NCI-H1417 treated with DMSO at 0.1 percent for 48 hours (cell line): ENCODE results near the gene P4HA2.

ENCODE experiments used
- DNase-seq: peaks from one replicate; lab custom pipeline; 2025; lab: John Stamatoyannopoulos, UW

Gene P4HA2

GRCh38 chr5:132227485-132228240 lies at the start of gene P4HA2:
P4HA2 (minus strand) TSS chr5:132227853; CDS start chr5:132218626, 9,227 bp downstream.
- DNase-seq, result no peak

DNA sequence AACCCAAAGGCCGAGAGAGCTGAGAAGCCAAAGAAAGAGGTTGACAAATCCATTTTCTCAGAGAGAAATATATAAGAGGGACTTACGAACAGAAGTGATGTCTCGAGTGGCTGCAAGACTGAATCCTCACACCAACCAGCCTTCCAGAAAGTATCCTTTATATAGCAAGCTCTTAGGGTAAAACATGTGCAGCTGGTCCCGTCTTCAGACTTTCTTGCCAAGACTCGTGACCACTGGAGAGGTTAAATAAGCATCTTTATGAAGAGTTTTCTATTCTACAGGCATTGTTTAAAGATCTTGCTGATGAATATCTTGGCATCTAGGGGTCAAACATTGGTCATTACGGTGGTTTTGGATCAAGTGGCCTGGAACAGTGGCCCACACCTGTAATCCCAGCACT lies 49.6 kb upstream of the P4HA2 start:
- no peak for DNase-seq

DNA sequence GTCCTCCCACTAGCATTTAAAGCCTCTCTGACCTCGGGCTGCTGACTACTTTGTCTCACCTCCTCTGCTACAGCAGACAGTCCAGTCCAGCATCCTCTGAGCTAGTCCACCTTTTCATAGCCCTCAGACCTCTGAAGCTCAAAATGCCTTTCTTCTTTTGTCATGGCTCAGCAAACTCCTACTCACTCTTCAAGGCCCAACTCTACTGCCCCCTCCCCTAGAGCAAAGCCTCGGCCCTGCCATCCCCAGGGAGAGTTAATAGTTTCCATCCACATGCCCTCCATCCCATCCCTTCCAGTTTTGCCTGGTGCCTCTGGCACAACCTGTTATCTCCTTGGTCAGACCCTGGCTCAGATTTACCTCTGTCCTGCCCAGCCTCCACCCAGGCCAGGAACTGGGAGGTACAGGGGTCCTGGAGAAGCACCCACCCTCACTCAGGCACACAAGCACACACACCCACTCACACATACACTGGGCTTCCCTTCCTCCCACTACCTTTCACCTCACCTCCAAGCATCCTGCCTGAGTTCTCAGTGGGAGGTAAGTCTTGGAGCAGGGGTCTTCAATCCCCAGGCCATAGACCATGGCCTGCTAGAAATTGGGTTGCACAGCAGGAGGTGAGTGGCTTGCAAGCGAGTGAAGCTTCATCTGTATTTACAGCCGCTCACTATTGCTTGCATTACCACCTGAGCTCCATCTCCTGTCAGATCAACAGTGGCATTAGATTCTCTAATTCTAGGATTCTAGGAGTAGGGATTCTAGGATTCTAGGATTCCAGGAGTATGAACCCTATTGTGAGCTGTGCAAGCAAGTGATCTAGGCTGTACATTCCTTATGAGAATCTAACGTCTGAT lies 47.9 kb upstream of the P4HA2 start:
- DNase-seq, result no peak

- no peak for DNase-seq
These were observed 46.6 kb upstream of the P4HA2 start for GRCh38 chr5:132274050-132274792.

- no peak for DNase-seq
These were observed 46.0 kb upstream of the P4HA2 start for GRCh38 chr5:132273631-132274030.

- no peak for DNase-seq
These were observed 44.9 kb upstream of the P4HA2 start for GRCh38 chr5:132272311-132273210.

GRCh38 chr5:132271251-132272246 lies 43.9 kb upstream of the P4HA2 start:
- no peak for DNase-seq

- no peak for DNase-seq
These were observed 43.1 kb upstream of the P4HA2 start for GRCh38 chr5:132270706-132271105.

DNA sequence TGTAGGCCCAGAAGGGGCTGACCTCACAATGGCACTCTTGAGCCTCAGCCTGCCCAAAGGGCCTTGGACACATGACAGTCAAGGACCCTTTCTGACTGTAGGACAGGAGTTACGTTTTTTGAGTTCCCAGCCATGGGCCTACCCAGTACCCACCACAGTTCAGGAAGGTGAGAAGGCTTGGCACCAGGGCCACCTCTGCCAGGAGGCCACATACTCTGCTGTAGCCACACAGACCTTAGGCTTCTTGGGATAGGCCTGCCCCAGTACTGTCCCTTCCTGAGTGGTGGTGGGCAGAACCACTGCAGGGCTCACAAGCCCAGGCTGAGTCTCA lies 42.6 kb upstream of the P4HA2 start:
- DNase-seq, result no peak

- DNase-seq, result no peak
These were observed 42.1 kb upstream of the P4HA2 start for GRCh38 chr5:132269635-132270334.

DNA sequence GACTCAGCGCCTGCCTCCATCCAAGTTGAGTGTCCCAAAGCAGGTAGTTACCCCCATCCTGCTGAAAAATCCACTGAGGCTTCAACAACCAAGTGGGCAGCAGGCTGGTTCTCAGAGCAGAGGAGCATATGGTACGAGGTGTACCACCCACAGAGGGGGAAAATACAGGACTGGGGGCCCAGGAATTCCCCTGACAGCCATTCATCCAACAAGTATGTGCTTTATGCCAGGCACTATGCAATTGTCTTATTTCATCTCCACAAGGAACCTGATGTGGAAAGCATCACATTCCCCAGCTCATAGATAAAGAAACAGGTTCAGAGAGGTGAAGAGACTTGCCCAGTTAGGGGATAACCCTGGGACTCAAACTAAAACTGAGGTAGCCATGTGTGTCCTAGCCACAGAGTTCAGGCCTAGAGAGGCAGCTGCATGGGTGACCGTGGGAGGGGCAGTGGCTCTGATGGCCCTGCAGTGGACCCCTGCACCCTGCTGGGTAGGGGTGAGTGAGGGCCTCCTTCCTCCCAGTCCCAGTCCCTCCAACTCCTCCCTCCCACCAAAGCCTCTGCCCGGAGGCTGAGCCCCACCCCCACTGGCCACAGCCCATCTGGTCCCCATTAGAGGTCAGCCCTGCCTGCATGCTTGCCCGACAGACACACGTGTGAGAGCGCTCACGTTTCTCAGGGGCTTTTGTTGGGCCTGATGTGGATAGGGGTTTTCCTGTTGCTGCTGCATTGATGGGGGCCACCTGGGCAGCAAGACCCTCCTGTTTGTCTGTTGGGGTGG lies 41.3 kb upstream of the P4HA2 start:
- DNase-seq, result no peak

DNA sequence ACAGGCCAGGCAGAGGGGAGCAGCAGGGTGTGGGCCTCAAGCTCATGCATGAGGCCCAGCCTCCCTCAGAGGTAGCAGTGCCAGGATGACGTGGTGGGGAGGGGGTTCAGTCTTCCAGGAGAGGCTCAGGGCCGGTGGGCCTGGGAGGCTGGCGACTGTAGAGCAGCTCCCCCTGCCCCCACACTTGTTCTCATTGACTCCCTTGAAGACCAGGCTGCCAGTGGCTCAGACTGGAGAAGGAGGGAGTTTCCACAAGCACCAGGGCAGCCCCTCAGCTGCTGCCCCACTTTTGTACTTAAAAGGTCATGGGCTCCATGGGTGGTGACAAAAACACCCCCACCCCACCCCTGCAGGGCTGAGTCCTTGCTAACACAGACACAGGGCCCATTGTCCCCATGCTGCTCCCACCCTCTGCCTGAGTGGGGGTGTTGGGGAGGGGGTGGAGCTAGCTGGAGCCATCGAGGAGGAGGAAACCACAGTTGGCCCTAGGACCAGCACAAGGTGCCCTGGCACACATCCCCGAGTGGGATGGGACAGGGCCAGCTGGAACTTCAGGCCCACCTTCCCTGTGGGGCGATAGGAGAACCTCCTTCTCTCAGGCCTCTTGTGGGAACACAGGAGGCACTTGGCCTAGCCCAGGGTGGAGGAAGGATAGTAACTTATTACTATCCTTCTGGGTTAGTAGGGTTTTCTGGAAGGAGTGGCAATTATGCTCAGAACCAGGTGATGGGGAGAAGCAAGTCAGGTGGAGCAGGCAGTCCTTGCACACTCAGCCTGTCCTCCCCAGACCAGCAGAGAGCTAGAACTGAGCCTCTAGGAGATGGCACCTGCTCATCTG lies 40.5 kb upstream of the P4HA2 start:
- DNase-seq, result no peak

DNA sequence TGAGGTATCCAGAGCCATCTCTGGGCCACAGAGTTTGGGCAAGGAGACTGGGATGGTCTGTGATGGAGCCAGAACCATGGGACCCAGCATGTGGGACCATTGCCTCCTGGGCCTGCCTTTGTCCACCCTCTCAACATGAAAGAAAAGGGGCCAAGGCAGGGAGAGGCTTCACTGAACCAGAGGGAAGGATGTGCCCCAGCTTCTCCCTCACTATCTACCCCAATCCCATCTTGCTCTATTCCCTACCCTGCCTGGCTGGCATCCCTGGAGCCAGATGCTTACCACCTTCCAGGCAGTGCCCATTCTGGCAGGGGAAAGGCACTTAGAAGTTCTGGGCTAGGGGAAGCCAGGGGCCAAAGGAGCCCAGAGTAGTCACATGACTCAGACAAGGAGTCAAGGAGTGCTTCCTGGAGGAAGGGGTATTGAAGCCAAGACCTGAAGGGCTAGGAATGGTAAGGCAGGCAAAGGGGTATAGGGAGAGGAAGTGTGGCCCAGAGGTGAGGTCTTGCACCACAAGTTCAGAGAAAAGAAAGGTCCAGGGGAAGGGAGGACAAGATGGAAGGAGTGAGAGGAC lies 39.6 kb upstream of the P4HA2 start:
- DNase-seq, result no peak

GRCh38 chr5:132266836-132267160 lies 39.1 kb upstream of the P4HA2 start:
- no peak for DNase-seq

DNA sequence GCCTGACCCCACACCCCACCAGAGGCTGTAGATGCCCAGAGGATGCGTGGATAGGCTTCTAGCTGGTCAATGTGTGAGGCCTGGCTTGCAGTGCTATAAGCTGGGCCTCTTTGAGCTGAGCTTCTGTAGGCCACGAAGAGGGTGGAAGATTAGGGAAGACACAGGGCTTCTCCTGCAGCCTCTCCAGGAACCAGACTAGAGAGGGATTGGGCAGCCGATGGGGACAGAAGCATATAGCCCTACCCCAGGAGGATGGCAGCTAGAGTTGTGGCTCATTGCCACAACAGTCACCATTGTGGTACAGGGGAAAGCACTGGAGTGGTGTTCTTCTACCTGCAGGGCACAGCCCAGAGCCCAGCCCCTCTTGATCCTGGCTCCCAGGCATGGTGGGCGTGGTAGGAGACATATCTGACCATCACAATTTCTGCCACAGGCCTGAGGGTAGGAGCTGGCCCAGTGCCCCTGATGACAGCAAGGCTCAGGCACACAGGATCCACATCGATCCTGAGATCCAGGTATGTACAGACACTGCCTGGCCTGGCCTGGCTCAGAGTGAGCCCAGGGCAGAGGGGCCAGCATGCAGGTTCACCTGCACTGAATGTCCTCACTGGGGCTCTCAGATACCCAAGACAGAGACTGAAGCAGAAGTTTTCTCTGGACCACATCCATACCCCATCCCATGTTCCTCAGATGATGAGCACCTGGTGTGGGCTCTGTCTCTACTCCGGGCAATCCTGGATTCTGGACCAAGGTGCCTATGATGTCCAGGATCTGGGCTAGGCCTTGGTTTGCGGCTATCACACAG lies 38.6 kb upstream of the P4HA2 start:
- DNase-seq, result no peak

DNA sequence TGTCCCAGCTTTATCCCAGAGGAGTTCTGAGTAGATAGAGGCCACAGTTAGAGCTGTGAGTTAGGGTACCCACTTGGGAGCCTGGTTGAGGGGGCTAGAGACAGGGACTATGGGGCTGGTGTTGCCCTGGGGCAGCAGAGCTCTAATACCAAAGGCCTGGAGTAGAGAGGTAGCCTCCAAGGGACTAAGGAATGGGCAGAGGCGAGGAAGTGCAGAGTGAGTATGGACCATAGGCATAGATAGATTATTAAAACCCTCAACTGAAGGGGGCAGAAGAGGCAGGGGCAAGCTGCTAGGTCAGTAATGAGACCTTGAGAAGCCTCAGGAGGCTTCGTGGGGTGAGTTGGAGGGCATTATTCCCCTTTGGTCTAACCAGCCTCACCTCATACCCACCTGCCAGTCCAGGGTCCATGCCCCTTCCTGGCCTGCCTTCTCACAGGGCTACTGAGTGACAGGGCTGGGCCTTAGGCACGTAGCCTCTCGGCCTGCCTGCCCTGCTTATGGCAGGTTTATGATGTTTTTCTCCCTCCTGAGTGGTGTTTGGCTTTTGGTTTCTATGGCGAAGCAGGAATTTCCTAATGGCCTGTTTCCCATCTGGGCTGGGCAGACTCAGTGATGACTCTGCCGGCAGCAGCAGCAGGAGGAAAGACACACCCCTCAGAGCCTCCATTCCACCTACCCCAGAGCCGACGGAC lies 37.8 kb upstream of the P4HA2 start:
- DNase-seq, result no peak
